IMR-90 (cell line): ENCODE measurements around the gene ABCD1. TPM values are rescaled to one million over a fixed set of nuclear protein-coding genes. Genes with fewer than 3 reads are reported as not detected.
A peak's percentile ranks its signal among the peaks of the same experiment; 100 is the strongest.

Source experiments
- ATAC-seq: fragments of 200-7000 bp; cut with Tn5 transposase; 2 replicates; pipeline ENCODE4 v1.9.1; 2020; ENCODE audit warnings: low read depth, mild to moderate bottlenecking, moderate library complexity
- BruUV-seq: library from RNA; stranded (reverse); fragments of 400-500 nt; replicated peaks from 2 replicates; lab custom pipeline; 2021; lab: Mats Ljungman, UMichigan
- CTCF ChIA-PET: fragments of 300-600 bp; formaldehyde crosslinking; extraction: SDS; loops from one replicate; lab custom pipeline; 2021; ENCODE audit warnings: antibody characterized with exemption; lab: Yijun Ruan, JAX
- POLR2A ChIA-PET: fragments of 300-600 bp; sonication (Branson Sonifier 250); formaldehyde crosslinking; loops from one replicate; lab custom pipeline; 2022; ENCODE audit warnings: antibody characterized with exemption; ENCODE audit not compliant: unreplicated experiment; lab: Charles Lee
- DNase-seq: peaks from one replicate; pipeline ENCODE4 v3.0.0; 2013
- H2AFZ ChIP-seq: replicated peaks from 2 replicates; pipeline ENCODE3; 2013; ENCODE audit warnings: low read length, mild to moderate bottlenecking; ENCODE audit not compliant: poor library complexity
- H2AK5ac ChIP-seq: 2 replicates; pipeline ENCODE4 v1.6.1; 2013; ENCODE audit warnings: low read depth, low read length, inconsistent platforms
- H2AK9ac ChIP-seq: replicated peaks from 2 replicates; pipeline ENCODE3; 2013; ENCODE audit warnings: mild to moderate bottlenecking, low read depth, low read length, moderate library complexity; ENCODE audit not compliant: poor library complexity
- H2BK120ac ChIP-seq: 2 replicates; pipeline ENCODE4 v1.6.1; 2013; ENCODE audit warnings: low read depth, low read length, inconsistent platforms
- H2BK15ac ChIP-seq: 3 replicates; pipeline ENCODE4 v1.6.1; 2013; ENCODE audit warnings: low read depth, low read length, inconsistent platforms
- H2BK20ac ChIP-seq: 2 replicates; pipeline ENCODE4 v1.6.1; 2013; ENCODE audit warnings: low read depth, mild to moderate bottlenecking, inconsistent platforms, low read length, moderate library complexity
- H2BK5ac ChIP-seq: 2 replicates; pipeline ENCODE4 v1.6.1; 2013; ENCODE audit warnings: mild to moderate bottlenecking, low read depth, low read length, inconsistent platforms; ENCODE audit not compliant: poor library complexity, severe bottlenecking
- H3K14ac ChIP-seq: replicated peaks from 2 replicates; pipeline ENCODE4 v1.6.1; 2013; ENCODE audit warnings: low read depth, low read length, inconsistent platforms
- H3K18ac ChIP-seq: 2 replicates; pipeline ENCODE4 v1.6.1; 2013; ENCODE audit warnings: low read depth, low read length, control low read depth
- H3K23ac ChIP-seq: 2 replicates; pipeline ENCODE4 v1.6.1; 2013; ENCODE audit warnings: low read depth, low read length, inconsistent platforms
- H3K27ac ChIP-seq: 2 replicates; pipeline ENCODE4 v1.5.1; 2013; ENCODE audit warnings: mild to moderate bottlenecking, control low read depth, low read length; ENCODE audit not compliant: insufficient read depth
- H3K27me3 ChIP-seq: 2 replicates; pipeline ENCODE4 v1.6.1; 2013; ENCODE audit warnings: low read length; ENCODE audit not compliant: control insufficient read depth, insufficient read depth
- H3K36me3 ChIP-seq: 2 replicates; pipeline ENCODE4 v1.6.1; 2013; ENCODE audit warnings: low read length, mixed read lengths; ENCODE audit not compliant: control insufficient read depth, insufficient read depth
- H3K4ac ChIP-seq: 2 replicates; pipeline ENCODE4 v1.6.1; 2013; ENCODE audit warnings: low read depth, low read length, inconsistent platforms
- H3K4me1 ChIP-seq: 2 replicates; pipeline ENCODE4 v1.6.1; 2013; ENCODE audit warnings: low read length, mixed read lengths; ENCODE audit not compliant: control insufficient read depth, insufficient read depth
- H3K4me2 ChIP-seq: 2 replicates; pipeline ENCODE4 v1.6.1; 2013; ENCODE audit warnings: low read depth, mild to moderate bottlenecking, control low read depth, low read length, moderate library complexity
- H3K4me3 ChIP-seq: 2 replicates; pipeline ENCODE4 v1.5.1; 2013; ENCODE audit warnings: low read depth, mild to moderate bottlenecking, control low read depth, low read length, moderate library complexity; ENCODE audit not compliant: insufficient read depth
- H3K56ac ChIP-seq: 2 replicates; pipeline ENCODE4 v1.6.1; 2013; ENCODE audit warnings: low read length, inconsistent platforms; ENCODE audit not compliant: insufficient read depth; ENCODE audit errors: extremely low read depth
- H3K79me1 ChIP-seq, 2 experiments: 2 replicates each; pipeline ENCODE4 v1.6.1; 2013; ENCODE audit warnings: low read length in 2 of 2, inconsistent platforms in 1 of 2, low read depth in 1 of 2
- H3K9ac ChIP-seq: 2 replicates; pipeline ENCODE4 v1.6.1; 2013; ENCODE audit warnings: low read depth, low read length, control low read depth
- H3K9me1 ChIP-seq: 2 replicates; pipeline ENCODE4 v1.6.1; 2013; ENCODE audit warnings: low read length, inconsistent platforms; ENCODE audit not compliant: insufficient read depth
- H3K9me3 ChIP-seq: 2 replicates; pipeline ENCODE4 v1.6.1; 2013; ENCODE audit warnings: low read length; ENCODE audit not compliant: control insufficient read depth, insufficient read depth
- H4K20me1 ChIP-seq: 2 replicates; pipeline ENCODE4 v1.6.1; 2013; ENCODE audit warnings: low read length, inconsistent platforms; ENCODE audit not compliant: insufficient read depth
- H4K5ac ChIP-seq: 2 replicates; pipeline ENCODE4 v1.6.1; 2013; ENCODE audit warnings: mild to moderate bottlenecking, low read depth, low read length, control low read depth
- H4K8ac ChIP-seq, 2 experiments: 2 replicates each; pipeline ENCODE4 v1.6.1; 2013; ENCODE audit warnings: low read depth in 2 of 2, low read length in 2 of 2, control low read depth in 1 of 2, inconsistent platforms in 1 of 2
- H4K91ac ChIP-seq: 2 replicates; pipeline ENCODE4 v1.6.1; 2013; ENCODE audit warnings: low read depth, low read length, inconsistent platforms; ENCODE audit not compliant: insufficient read depth
- CEBPB ChIP-seq: IDR thresholded peaks from 2 replicates; pipeline ENCODE4 v1.6.1; 2012; ENCODE audit warnings: low read depth, low read length, improper control_type of control experiment
- CHD1 ChIP-seq: IDR thresholded peaks from 2 replicates; pipeline ENCODE4 v1.6.1; 2012; ENCODE audit warnings: low read depth, low read length, improper control_type of control experiment
- FOS ChIP-seq: fragments of 150-350 bp; IDR thresholded peaks from 2 replicates; pipeline ENCODE4 v1.6.1; 2016; ENCODE audit warnings: low read depth, low read length
- MAFK ChIP-seq: IDR thresholded peaks from 2 replicates; pipeline ENCODE4 v1.6.1; 2012; ENCODE audit warnings: low read depth, low read length, improper control_type of control experiment
- MAZ ChIP-seq: IDR thresholded peaks from 2 replicates; pipeline ENCODE4 v1.6.1; 2012; ENCODE audit warnings: low read depth, mild to moderate bottlenecking, low read length, improper control_type of control experiment, moderate library complexity, borderline replicate concordance
- MXI1 ChIP-seq: IDR thresholded peaks from 2 replicates; pipeline ENCODE4 v1.6.1; 2012; ENCODE audit warnings: low read depth, mild to moderate bottlenecking, low read length, moderate library complexity, borderline replicate concordance
- NFE2L2 ChIP-seq: fragments of 150-350 bp; IDR thresholded peaks from 2 replicates; pipeline ENCODE4 v1.6.1; 2016; ENCODE audit warnings: low read depth, mild to moderate bottlenecking, low read length
- POLR2A ChIP-seq: IDR thresholded peaks from 2 replicates; pipeline ENCODE4 v1.6.1; 2012; ENCODE audit warnings: mild to moderate bottlenecking, low read depth, low read length
- RFX5 ChIP-seq: IDR thresholded peaks from 2 replicates; pipeline ENCODE4 v1.8.0; 2012; ENCODE audit warnings: low read depth, mild to moderate bottlenecking, low read length, moderate library complexity
- SMC3 ChIP-seq: fragments of 150-350 bp; IDR thresholded peaks from 2 replicates; pipeline ENCODE4 v1.6.1; 2016; ENCODE audit warnings: low read depth, mild to moderate bottlenecking, antibody characterized with exemption, low read length, moderate library complexity
- WGBS, 2 experiments: methylation state at CpG; one replicate each; pipeline versions ENCODE4 v1.1.5 to v1.1.7; 2013; ENCODE audit warnings: missing lambda C conversion rate in 2 of 2; ENCODE audit not compliant: insufficient read length in 1 of 2; ENCODE audit errors: extremely low coverage in 2 of 2; 5-methylcytosine and 5-hydroxymethylcytosine counted together
- dilution Hi-C: fragments of 300-500 bp; cut with HindIII; formaldehyde crosslinking; loops from one replicate; pipeline ENCODE4 v1.14.3; 2018; ENCODE audit warnings: low sequenced_read_pairs; ENCODE audit not compliant: unreplicated experiment
- in situ Hi-C: fragments of 300-500 bp; cut with MboI; formaldehyde crosslinking; loops from 3 replicates; pipeline ENCODE4 v1.14.3; 2019; ENCODE audit warnings: low sequenced_read_pairs, inconsistent platforms, mixed read lengths
- intact Hi-C: fragments of 100-400 bp; cut with micrococcal nuclease; formaldehyde crosslinking; loops from 2 replicates; pipeline ENCODE4 v1.10.0; 2022
- polyA plus RNA-seq, 3 experiments: library from polyadenylated mRNA; depleted of rRNA; stranded (reverse); fragments of >200 nt; gene quantifications; 2 replicates each; pipeline ENCODE4 v1.2.3, GENCODE V29; 2012; ENCODE audit warnings: low replicate concordance in 1 of 3
- total RNA-seq: library from RNA; depleted of rRNA; stranded (reverse); fragments of >200 nt; gene quantifications from 2 replicates; pipeline ENCODE4 v1.2.3, GENCODE V29; 2012
- TF ChIP-seq, protein P1 (sequence below): fragments of 150-350 bp; IDR thresholded peaks from 2 replicates; pipeline ENCODE4 v1.6.1; 2016; ENCODE audit warnings: low read depth, mild to moderate bottlenecking, low read length, moderate library complexity, borderline replicate concordance

The ABCD1 gene
- total and polyA plus RNA-seq, 2 of the 4 experiments (the other 2 are of a cell fraction), result 4.3 to 7.0 TPM

- ChIA-PET CTCF (no interaction called here), POLR2A (no interaction called here)
- H3K79me1 ChIP-seq, result no peaks in the 10 kb centered on the region
- H3K9ac ChIP-seq, result no peak overlapping the region
- no peak overlapping the region for H3K18ac ChIP-seq
- no peak overlapping the region for H2AFZ ChIP-seq
- H3K27me3 ChIP-seq, result no peaks in the 10 kb centered on the region
- H3K4ac ChIP-seq, result no peak overlapping the region
- no peaks in the 10 kb centered on the region; the same call in 1 of the 2 replicates for H3K9me3 ChIP-seq
- no peaks in the 10 kb centered on the region for H4K20me1 ChIP-seq
- no peak overlapping the region for H3K4me2 ChIP-seq
- no peak overlapping the region for H4K91ac ChIP-seq
- no peak overlapping the region for H3K27ac ChIP-seq
- H3K4me3 ChIP-seq, result no peak overlapping the region
- H2BK15ac ChIP-seq, result no peak overlapping the region
- no peak overlapping the region for H3K56ac ChIP-seq
- intact Hi-C loops, result no loop called here
- dilution Hi-C loops, result no loop called here
- DNase-seq (no peak), ATAC-seq (no peak)
- no peak overlapping the region for H4K8ac ChIP-seq
- no peak overlapping the region for H2BK20ac ChIP-seq
- peaks cover 11% of the 10 kb centered on the region; the same call in 1 of the 2 replicates for H3K36me3 ChIP-seq
- H2AK5ac ChIP-seq, result no peak overlapping the region
- WGBS, 2 experiments, result 86% methylated on average over 1 of the region's 14 CpGs; no CpG with 5 or more reads in 1 of the 2 experiments
- H3K23ac ChIP-seq, result no peak overlapping the region
- TF ChIP-seq CHD1 (no peak), RFX5 (no peak), MXI1 (no peak), FOS (no peak), POLR2A (no peak), SMC3 (no peak), MAFK (no peak), NFE2L2 (no peak), MAZ (no peak), CEBPB (no peak)
- TF ChIP-seq, protein P1, sequence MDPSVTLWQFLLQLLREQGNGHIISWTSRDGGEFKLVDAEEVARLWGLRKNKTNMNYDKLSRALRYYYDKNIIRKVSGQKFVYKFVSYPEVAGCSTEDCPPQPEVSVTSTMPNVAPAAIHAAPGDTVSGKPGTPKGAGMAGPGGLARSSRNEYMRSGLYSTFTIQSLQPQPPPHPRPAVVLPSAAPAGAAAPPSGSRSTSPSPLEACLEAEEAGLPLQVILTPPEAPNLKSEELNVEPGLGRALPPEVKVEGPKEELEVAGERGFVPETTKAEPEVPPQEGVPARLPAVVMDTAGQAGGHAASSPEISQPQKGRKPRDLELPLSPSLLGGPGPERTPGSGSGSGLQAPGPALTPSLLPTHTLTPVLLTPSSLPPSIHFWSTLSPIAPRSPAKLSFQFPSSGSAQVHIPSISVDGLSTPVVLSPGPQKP, result no peak
- H3K14ac ChIP-seq, result no peak overlapping the region
- H2AK9ac ChIP-seq, result peak overlapping the region; percentile 65
- H2BK5ac ChIP-seq, result no peak overlapping the region
- no peak overlapping the region for H2BK120ac ChIP-seq
- no peaks in the 10 kb centered on the region for H3K9me1 ChIP-seq
- in situ Hi-C loops, result no loop called here
- BruUV-seq, result no TSS peak
- no peaks in the 10 kb centered on the region for H3K4me1 ChIP-seq
- H4K5ac ChIP-seq, result no peak overlapping the region
Measured at GRCh38 chrX:153782871-153783270, 58.2 kb downstream of the ABCD1 start.
